K562 (cell line): ENCODE results near the gene MYRIP. TPM values are rescaled to one million over a fixed set of nuclear protein-coding genes. Genes with fewer than 3 reads are reported as not detected.

ENCODE experiments used
- ATAC-seq: fragments of 200-7000 bp; cut with Tn5 transposase; 3 replicates; pipeline ENCODE4 v1.9.1; 2020; ENCODE audit warnings: moderate library complexity
- BruUV-seq: library from RNA; stranded (reverse); fragments of 400-500 nt; replicated peaks from 2 replicates; lab custom pipeline; 2021; lab: Mats Ljungman, UMichigan
- CTCF ChIA-PET: fragments of 300-600 bp; formaldehyde crosslinking; extraction: SDS; loops from one replicate; lab custom pipeline; 2021; ENCODE audit warnings: low intra/inter-chr PET ratio; lab: Yijun Ruan, JAX
- POLR2A ChIA-PET: fragments of 300-600, 350-650 bp; sonication (Branson Sonifier 250); formaldehyde crosslinking; extraction: SDS; loops from one replicate; lab custom pipeline; 2021; ENCODE audit warnings: antibody characterized with exemption, inconsistent platforms; lab: Yijun Ruan, JAX
- DNase-seq, 4 experiments: peaks; one replicate each; pipeline versions ENCODE4 v3.0.0 to v3.0.0-alpha.2; 2011 to 2018; ENCODE audit warnings: low spot score in 3 of 4, mixed read lengths in 3 of 4; ENCODE audit errors: extremely low read depth in 1 of 4
- FAIRE-seq: peaks from 2 replicates; lab custom pipeline; 2011; peaks lifted over from hg19 to GRCh38; lab: Jason Lieb, UNC
- H2AFZ ChIP-seq: 2 replicates; pipeline ENCODE4 v1.6.0; 2011; ENCODE audit warnings: low read depth, low read length, control low read depth, inconsistent platforms
- H3K27ac ChIP-seq: fragments of 200-600 bp; 3 replicates; pipeline ENCODE4 v1.8.0; 2011; ENCODE audit warnings: low read depth, mild to moderate bottlenecking, control low read depth, inconsistent platforms, low read length, moderate library complexity, mixed read lengths; ENCODE audit errors: extremely low read depth
- H3K27me3 ChIP-seq, 2 experiments: fragments of 300-600 bp in 1 of 2; 2 replicates in 1 of 2; 3 replicates in 1 of 2; pipeline versions ENCODE4 v1.6.0 to v1.8.0; 2011; ENCODE audit warnings: inconsistent platforms in 2 of 2, low read length in 2 of 2, mild to moderate bottlenecking in 1 of 2, mixed read lengths in 1 of 2, moderate library complexity in 1 of 2; ENCODE audit not compliant: control insufficient read depth in 2 of 2, insufficient read depth in 2 of 2
- H3K36me3 ChIP-seq: fragments of 300-600 bp; 3 replicates; pipeline ENCODE4 v1.8.0; 2011; ENCODE audit warnings: mild to moderate bottlenecking, low read length, inconsistent platforms; ENCODE audit not compliant: control insufficient read depth, insufficient read depth
- H3K4me1 ChIP-seq, 2 experiments: fragments of 200-600 bp in 1 of 2; replicated peaks in 1 of 2; 2 replicates in 1 of 2; 3 replicates in 1 of 2; pipeline versions ENCODE4 v1.5.1 to v1.8.0; 2011; ENCODE audit warnings: inconsistent platforms in 2 of 2, low read length in 2 of 2, mild to moderate bottlenecking in 1 of 2, mixed read lengths in 1 of 2, moderate library complexity in 1 of 2; ENCODE audit not compliant: control insufficient read depth in 2 of 2, insufficient read depth in 2 of 2
- H3K4me2 ChIP-seq: 2 replicates; pipeline ENCODE4 v1.6.1; 2011; ENCODE audit warnings: low read length, control low read depth, inconsistent platforms, mixed read lengths; ENCODE audit not compliant: insufficient read depth
- H3K4me3 ChIP-seq: fragments of 200-600 bp; sonication (generic), shearing (Covaris generic); 2 replicates; pipeline ENCODE4 v1.5.1; 2016; ENCODE audit warnings: control low read depth, inconsistent platforms
- H3K79me2 ChIP-seq: fragments of 200-600 bp; 3 replicates; pipeline ENCODE4 v1.8.0; 2011; ENCODE audit warnings: low read length, inconsistent platforms; ENCODE audit not compliant: control insufficient read depth, insufficient read depth
- H3K9ac ChIP-seq, 2 experiments: 2 replicates each; pipeline versions ENCODE4 v1.6.0 to v1.6.1; 2011; ENCODE audit warnings: low read depth in 2 of 2, low read length in 2 of 2, control low read depth in 1 of 2, inconsistent platforms in 1 of 2, mild to moderate bottlenecking in 1 of 2, mixed read lengths in 1 of 2; ENCODE audit not compliant: insufficient read depth in 1 of 2
- H3K9me1 ChIP-seq: one replicate; pipeline ENCODE4 v1.6.0; 2011; ENCODE audit warnings: inconsistent platforms, mild to moderate bottlenecking, low read length, moderate library complexity; ENCODE audit not compliant: control insufficient read depth, insufficient read depth
- H3K9me3 ChIP-seq: replicated peaks from 2 replicates; pipeline ENCODE4 v1.5.1; 2011; ENCODE audit warnings: low read depth, low read length, inconsistent platforms; ENCODE audit not compliant: control insufficient read depth, insufficient read depth
- H4K20me1 ChIP-seq: replicated peaks from 2 replicates; pipeline ENCODE4 v1.6.1; 2011; ENCODE audit warnings: low read length, inconsistent platforms, mixed read lengths; ENCODE audit not compliant: control insufficient read depth, insufficient read depth
- CEBPB ChIP-seq: fragments of 450-650 bp; IDR thresholded peaks from 2 replicates; pipeline ENCODE4 v1.6.1; 2016; ENCODE audit warnings: missing genetic modification characterization, missing compliant biosample characterization
- MAFF ChIP-seq: IDR thresholded peaks from 2 replicates; pipeline ENCODE4 v1.6.1; 2012; ENCODE audit warnings: low read length, improper control_type of control experiment
- MEF2A ChIP-seq: IDR thresholded peaks from 2 replicates; pipeline ENCODE4 v1.6.1; 2011; ENCODE audit warnings: low read depth, mild to moderate bottlenecking, low read length, moderate library complexity; ENCODE audit not compliant: control insufficient read depth
- MEF2D ChIP-seq: conservative IDR thresholded peaks from 2 replicates; pipeline ENCODE4 v1.6.1; 2016; ENCODE audit warnings: low read depth, missing genetic modification characterization, missing compliant biosample characterization
- NR1H2 ChIP-seq: sonication (generic); formaldehyde crosslinking; IDR thresholded peaks from 2 replicates; pipeline ENCODE4 v1.4.0; 2020; ENCODE audit warnings: mild to moderate bottlenecking, missing genetic modification reagents
- NR4A1 ChIP-seq, 2 experiments: fragments of 250-450 bp in 1 of 2; fragments of 450-650 bp in 1 of 2; sonication (Bioruptor Pico) in 1 of 2; IDR thresholded peaks; 2 replicates each; pipeline versions ENCODE4 v1.4.0 to v1.6.1; 2016 to 2020; ENCODE audit warnings: mild to moderate bottlenecking in 2 of 2, missing compliant biosample characterization in 1 of 2, missing genetic modification characterization in 1 of 2, moderate library complexity in 1 of 2
- SMAD4 ChIP-seq: fragments of 250-450 bp; sonication (Bioruptor Pico); conservative IDR thresholded peaks from 2 replicates; pipeline ENCODE4 v1.8.0; 2021; ENCODE audit warnings: inconsistent platforms, mild to moderate bottlenecking, moderate library complexity
- SREBF1 ChIP-seq: fragments of 150-350 bp; IDR thresholded peaks from 2 replicates; pipeline ENCODE4 v1.6.1; 2014; ENCODE audit warnings: antibody characterized with exemption, low read depth, low read length, borderline replicate concordance
- WGBS: fragments of 100-300 bp; shearing (Covaris generic); methylation state at CpG from one replicate; pipeline ENCODE4 v1.1.6; 2016; ENCODE audit warnings: low coverage, mixed read lengths; ENCODE audit not compliant: insufficient coverage; ENCODE audit errors: missing lambda C conversion rate; 5-methylcytosine and 5-hydroxymethylcytosine counted together
- in situ Hi-C: fragments of 300-500 bp; cut with MboI; formaldehyde crosslinking; loops from 4 replicates; pipeline ENCODE4 v1.15.0; 2018; ENCODE audit warnings: inconsistent platforms, mixed read lengths
- intact Hi-C: fragments of 100-400 bp; cut with micrococcal nuclease; formaldehyde crosslinking; loops from 2 replicates; pipeline ENCODE4 v1.14.2; 2022
- polyA plus RNA-seq, 8 experiments: library from polyadenylated mRNA; depleted of rRNA in 4 of 8; stranded (reverse) in 5 of 8; unstranded in 3 of 8; fragments of >200 nt; fragmentation: Nextera tagmentation in 2 of 8; fragmentation: Illumina TruSeq in 1 of 8; extraction: Ambion mirVana in 2 of 8; extraction: Trizol in 1 of 8; gene quantifications; 2 replicates each; pipeline versions ENCODE4 v1.2.1 to v1.2.3, GENCODE V29; 2011 to 2014; ENCODE audit warnings: inconsistent platforms in 1 of 8, missing spikeins in 1 of 8
- total RNA-seq, 7 experiments: library from RNA; depleted of rRNA in 6 of 7; stranded (reverse); fragments of >200 nt in 6 of 7; fragmentation: Illumina TruSeq in 2 of 7; extraction: Trizol in 2 of 7; gene quantifications; 2 replicates each; pipeline versions ENCODE4 v1.2.1 to v1.2.3, GENCODE V29; 2011 to 2021; ENCODE audit warnings: low replicate concordance in 1 of 7
- TF ChIP-seq, protein P1 (sequence below): fragments of 450-650 bp; IDR thresholded peaks from 2 replicates; pipeline ENCODE4 v1.6.1; 2017; ENCODE audit warnings: antibody characterized with exemption, mild to moderate bottlenecking

The MYRIP gene
- total and polyA plus RNA-seq, 9 of the 15 experiments (the other 6 are each of a cell fraction or from before 2014, with no cell fraction given): 0.03 to 0.12 TPM; not detected in 7

DNA sequence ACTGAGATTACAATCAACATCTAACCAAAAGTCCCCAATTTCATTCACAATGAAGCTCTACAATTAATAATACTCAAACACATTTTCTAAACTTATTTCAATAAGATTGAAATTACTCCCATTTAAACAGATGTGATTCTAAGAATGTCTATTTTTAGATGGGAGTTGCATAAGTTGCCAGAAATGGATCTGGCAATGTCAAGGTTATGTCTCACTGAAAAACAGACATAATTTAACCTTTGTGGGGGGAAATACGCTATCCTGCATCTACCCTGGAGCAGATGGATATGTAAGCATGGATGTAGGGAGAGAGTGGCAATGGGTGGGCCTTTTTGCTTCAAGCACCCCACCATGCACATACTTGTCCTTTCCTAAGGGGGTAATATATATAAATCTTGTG is 493.4 kb downstream of the MYRIP start:
- Histone ChIP-seq H3K9ac (no peak overlapping the region), H3K4me2 (no peak overlapping the region), H3K9me1 (no peaks in the 10 kb centered on the region), H3K27ac (no peak overlapping the region), H4K20me1 (no peaks in the 10 kb centered on the region), H2AFZ (peak overlapping the region; percentile 6; the same call in 1 of the 2 replicates), H3K36me3 (peaks cover 3% of the 10 kb centered on the region; the same call in 1 of the 3 replicates), H3K4me3 (no peak overlapping the region), H3K79me2 (no peaks in the 10 kb centered on the region), H3K4me1 (peaks cover 4 to 41% of the 10 kb centered on the region in 2 experiments; a peak in 4 of 5 replicates), H3K27me3 (no peaks in the 10 kb centered on the region), H3K9me3 (peaks cover 2% of the 10 kb centered on the region; the same call in 1 of the 2 replicates)
- FAIRE-seq: no peak
- no peak for DNase-seq
- POLR2A ChIA-PET: interaction anchor here (1.3 kb wide), 1 partner anchor 162 kb away, joined by 3 read pairs; no protein-coding TSS in a partner anchor
- WGBS: 36% methylated on average over 1 of the region's 1 CpG
- TF ChIP-seq MAFF: no peak
- TF ChIP-seq SMAD4 (CRISPR knock-in tag): 0 out of 2 replicates have a peak, but pooled peaks have one; percentile 51
- TF ChIP-seq CEBPB (tag): no peak
- no peak for TF ChIP-seq SREBF1
- TF ChIP-seq, protein P1, sequence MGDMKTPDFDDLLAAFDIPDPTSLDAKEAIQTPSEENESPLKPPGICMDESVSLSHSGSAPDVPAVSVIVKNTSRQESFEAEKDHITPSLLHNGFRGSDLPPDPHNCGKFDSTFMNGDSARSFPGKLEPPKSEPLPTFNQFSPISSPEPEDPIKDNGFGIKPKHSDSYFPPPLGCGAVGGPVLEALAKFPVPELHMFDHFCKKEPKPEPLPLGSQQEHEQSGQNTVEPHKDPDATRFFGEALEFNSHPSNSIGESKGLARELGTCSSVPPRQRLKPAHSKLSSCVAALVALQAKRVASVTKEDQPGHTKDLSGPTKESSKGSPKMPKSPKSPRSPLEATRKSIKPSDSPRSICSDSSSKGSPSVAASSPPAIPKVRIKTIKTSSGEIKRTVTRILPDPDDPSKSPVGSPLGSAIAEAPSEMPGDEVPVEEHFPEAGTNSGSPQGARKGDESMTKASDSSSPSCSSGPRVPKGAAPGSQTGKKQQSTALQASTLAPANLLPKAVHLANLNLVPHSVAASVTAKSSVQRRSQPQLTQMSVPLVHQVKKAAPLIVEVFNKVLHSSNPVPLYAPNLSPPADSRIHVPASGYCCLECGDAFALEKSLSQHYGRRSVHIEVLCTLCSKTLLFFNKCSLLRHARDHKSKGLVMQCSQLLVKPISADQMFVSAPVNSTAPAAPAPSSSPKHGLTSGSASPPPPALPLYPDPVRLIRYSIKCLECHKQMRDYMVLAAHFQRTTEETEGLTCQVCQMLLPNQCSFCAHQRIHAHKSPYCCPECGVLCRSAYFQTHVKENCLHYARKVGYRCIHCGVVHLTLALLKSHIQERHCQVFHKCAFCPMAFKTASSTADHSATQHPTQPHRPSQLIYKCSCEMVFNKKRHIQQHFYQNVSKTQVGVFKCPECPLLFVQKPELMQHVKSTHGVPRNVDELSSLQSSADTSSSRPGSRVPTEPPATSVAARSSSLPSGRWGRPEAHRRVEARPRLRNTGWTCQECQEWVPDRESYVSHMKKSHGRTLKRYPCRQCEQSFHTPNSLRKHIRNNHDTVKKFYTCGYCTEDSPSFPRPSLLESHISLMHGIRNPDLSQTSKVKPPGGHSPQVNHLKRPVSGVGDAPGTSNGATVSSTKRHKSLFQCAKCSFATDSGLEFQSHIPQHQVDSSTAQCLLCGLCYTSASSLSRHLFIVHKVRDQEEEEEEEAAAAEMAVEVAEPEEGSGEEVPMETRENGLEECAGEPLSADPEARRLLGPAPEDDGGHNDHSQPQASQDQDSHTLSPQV: 0 out of 2 replicates have a peak, but pooled peaks have one; percentile 42
- TF ChIP-seq NR4A1 (CRISPR knock-in tag; IDR thresholded peaks at IDR 0.05): no peak
- peak; percentile 32; the same call in 1 of the 2 replicates for TF ChIP-seq NR4A1 (tag; IDR thresholded peaks at IDR 0.05)
- TF ChIP-seq MEF2D: peak; percentile 63; the same call in 1 of the 2 replicates
- peak; percentile 78; the same call in 1 of the 2 replicates for TF ChIP-seq MEF2A
- no peak for TF ChIP-seq NR1H2 (CRISPR knock-in tag)
- in situ Hi-C loops: loop anchor here (10.0 kb wide), 1 partner anchor 898 kb away; the partner anchor contains the start of gene RPSA
- ATAC-seq: no peak
- BruUV-seq: no TSS peak
- intact Hi-C loops: loop anchor here (10.0 kb wide), 1 partner anchor 898 kb away; the partner anchor contains the start of gene RPSA
- CTCF ChIA-PET: no interaction called here
